Kidney capillary endothelial cell (primary cell): ENCODE results near the gene CALY.
"Not testable (repeated sequence)": the region's sequence is repeated elsewhere in the genome, so short reads cannot be mapped to it uniquely, and the experiment has no call there.

Source experiments
- DNase-seq: peaks from one replicate; pipeline ENCODE4 v3.0.0-alpha.2; 2018; ENCODE audit warnings: low spot score

CALY gene

DNA sequence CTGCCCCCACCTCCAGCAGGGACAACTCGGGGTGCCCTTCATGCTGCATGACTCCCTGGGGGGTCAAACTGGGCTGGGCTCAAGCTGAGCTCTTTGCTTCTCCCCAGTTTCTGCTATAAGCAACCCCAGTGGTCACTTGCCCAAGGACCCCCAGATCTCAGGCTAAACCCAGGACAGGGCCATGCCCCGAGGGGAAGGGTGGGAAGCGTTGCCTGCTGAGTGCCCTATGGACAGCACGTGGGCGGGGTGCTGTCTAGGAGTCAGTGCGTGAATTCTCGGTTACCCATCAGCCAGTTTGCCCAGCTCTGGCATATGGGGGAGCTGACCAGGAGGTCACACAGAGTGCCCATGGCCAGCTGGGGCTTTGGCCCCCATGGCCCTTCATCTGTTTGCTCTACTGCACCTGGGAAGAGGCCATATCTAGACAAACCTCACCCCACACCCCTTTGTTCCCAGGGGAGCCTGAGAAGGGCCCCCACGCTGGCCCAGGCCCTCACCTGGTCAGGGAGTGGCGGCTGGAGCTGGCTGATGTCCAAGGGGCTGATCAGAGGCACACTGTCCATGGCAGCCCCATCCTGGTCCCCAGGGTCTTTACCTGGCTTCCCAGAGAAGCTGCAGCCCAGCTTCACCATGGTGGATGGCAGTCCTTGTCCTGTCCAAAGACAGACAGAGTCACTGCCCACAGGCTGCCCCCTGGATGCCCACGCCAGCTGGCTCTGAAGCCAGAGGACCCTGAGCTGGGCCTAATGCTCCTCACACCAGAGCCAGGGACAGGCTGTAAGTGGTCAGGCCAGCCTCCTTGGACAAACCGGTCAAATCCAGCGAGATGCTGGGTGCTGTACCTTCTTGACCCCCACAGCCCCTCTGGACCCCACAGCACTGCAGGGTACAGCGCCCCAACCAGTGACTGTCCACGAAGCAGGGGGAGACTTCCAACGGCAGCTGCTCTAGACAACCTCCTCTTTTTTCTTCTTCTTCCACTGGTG, 8.0 kb downstream of the CALY start:
- DNase-seq: no peak

DNA sequence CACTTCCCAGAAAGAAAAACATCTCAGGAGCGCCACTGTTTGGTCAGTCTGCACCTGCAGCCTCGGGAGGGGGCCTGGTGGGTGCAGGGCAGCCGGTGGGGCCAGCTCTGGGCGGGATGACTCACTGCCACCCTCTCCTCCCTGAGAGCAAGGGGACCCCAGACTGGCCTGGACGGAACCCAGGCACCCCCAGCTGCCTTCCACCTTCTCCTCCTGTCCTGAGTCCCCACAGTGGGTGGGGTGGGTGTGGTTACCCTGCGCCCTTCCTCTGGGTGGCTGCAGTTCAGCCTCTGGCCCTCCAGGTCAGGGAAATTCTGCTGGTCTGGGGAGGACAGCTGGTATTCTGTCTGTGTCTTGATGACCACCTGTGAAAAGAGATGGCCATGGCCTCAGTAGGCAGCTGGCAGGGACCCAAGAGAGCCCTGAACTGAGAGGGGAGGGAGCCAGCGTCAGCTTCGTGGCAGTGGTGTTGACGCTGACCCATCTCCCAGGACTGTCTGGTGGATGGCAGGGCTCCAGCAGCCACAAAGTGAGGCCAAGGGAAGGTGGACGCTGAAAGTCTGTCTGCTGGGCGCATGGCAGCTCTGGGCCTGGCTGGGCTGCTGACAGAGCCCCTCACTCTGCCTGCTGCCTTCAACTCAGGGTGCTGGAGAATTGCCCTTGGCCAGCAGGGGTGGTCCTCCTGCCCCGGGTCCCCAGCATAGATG, 8.9 kb downstream of the CALY start:
- no peak for DNase-seq

DNA sequence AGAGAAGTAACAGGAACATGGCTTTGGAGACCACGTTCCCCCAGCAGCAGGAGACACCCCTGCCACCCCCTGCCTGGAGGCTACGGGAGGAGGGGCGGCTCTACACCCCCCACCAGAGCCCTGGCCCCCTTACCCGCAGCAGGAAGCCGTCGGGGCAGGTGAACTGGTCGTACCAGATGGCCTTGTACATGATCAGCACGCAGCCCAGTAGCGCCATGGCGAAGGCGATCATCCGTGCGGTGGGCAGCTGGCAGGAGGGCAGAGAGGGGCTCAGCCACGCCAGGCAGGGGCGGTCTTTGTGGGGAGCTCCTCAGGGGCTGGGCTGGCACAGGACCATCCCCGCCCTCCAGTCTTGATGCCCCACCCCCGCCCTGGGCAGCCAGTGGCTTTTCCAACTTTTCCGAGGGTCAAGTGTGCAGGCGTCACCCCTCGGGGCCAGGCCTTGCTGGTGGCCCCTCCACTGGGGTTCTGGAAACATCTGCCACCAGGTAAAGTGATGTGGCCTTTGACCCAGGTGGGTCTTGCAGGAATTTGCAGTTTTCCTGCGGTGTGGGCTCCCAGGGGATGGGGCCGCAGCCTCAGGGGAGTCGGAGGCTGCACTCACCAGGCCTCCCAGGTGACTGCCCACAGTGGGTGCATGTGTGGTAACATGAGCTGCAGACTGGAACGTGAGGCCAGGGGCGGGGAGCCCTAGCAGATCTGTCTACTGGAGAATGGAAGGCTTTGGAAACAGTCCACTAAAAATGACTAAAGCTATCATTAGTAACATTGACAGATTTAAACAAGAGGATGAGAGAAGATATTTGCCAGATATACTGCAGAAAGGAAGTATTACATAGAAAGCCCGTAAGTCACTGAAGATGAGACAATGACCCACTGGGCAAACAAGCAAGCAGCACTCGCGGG, 9.7 kb downstream of the CALY start:
- no peak for DNase-seq

- no peak for DNase-seq
Observed at GRCh38 chr10:133326223-133326551, 10.5 kb downstream of the CALY start.

DNA sequence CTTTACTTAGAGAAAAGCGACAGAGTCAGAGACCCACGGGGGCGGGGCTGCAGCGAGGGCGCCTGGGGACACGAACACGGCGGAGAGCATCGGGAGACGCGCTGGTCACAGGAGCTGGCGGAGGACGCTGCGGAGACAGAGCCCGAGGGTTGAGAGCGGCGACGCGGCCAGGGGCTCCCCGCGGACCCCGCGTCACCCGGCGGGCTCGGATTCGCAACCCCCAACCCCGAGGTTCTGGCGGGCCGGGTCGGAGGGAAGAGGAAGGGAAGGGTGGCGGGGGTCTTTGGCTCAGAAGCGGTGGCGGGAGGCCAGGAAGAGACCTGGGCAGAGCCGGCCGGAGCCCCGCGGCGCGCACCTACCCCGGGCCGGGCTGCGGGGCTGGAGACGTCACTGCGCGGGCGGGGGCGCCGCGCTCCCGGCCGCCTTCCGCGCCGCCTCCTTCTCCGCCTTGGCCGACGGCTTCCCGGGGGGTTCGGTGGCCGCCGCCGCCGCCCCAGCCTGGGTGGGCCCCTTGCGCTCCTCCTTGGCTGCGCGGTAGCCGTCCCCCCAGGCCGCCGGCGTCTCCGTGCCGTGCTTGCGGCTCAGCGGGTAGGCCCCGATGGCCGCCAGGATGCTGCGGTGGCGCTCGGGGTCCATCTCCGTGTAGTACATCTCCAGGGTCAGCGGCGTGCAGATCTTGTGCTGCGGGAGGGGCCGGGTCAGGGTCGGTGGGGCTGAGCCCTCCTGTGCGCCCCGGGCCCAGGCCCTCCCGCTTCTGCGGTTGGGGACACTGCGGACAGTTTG, 11.1 kb downstream of the CALY start:
- no peak for DNase-seq

GRCh38 chr10:133324857-133325260, 11.8 kb downstream of the CALY start:
- no peak for DNase-seq

- DNase-seq: no peak
Observed at GRCh38 chr10:133324198-133324792, 12.4 kb downstream of the CALY start.

GRCh38 chr10:133322064-133322709, 14.5 kb downstream of the CALY start:
- DNase-seq: not testable (repeated sequence)

DNA sequence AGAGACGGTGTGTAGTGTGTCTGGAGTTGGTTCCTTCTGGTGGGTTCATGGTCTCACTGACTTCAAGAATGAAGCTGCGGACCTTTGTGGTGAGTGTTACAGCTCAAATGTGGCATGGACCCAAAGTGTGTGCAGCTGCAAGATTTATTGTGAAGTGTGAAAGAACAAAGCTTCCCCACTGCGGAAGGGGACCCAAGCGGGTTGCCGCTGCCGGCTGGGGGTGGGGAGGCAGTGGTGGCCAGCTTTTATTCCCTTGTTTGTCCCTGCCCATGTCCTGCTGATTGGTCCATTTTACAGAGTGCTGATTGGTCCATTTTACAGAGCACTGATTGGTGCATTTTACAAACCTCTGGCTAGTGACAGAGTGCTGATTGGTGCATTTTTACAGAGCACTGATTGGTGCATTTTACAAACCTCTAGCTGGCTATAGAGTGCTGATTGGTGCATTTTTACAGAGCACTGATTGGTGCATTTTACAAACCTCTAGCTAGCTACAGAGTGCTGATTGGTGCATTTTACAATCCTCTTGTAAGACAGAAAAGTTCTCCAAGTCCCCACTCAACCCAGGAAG, 15.8 kb downstream of the CALY start:
- not testable (repeated sequence) for DNase-seq

- peak; percentile 52 for DNase-seq
Observed at GRCh38 chr10:133318494-133319127, 18.1 kb downstream of the CALY start.

GRCh38 chr10:133316732-133317131, 20.0 kb downstream of the CALY start:
- no peak for DNase-seq

GRCh38 chr10:133316266-133316665, 20.4 kb downstream of the CALY start:
- DNase-seq: no peak

DNA sequence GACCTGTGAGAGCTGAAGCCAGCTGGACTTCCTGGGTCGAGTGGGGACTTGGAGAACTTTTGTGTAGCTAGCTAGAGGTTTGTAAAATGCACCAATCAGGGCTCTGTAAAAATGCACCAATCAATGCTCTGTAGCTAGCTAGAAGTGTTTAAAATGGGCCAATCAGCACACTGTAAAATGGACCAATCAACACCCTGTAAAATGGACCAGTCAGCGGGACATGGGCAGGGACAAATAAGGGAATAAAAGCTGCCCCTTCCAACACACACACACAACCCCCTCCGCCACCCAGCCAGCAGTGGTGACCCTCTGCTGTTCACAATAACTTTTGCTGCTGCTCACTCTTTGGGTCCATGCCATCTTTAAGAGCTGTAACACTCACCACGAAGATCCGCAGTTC, 20.8 kb downstream of the CALY start:
- no peak for DNase-seq

- DNase-seq: no peak
Observed at GRCh38 chr10:133314911-133315310, 21.8 kb downstream of the CALY start.

DNA sequence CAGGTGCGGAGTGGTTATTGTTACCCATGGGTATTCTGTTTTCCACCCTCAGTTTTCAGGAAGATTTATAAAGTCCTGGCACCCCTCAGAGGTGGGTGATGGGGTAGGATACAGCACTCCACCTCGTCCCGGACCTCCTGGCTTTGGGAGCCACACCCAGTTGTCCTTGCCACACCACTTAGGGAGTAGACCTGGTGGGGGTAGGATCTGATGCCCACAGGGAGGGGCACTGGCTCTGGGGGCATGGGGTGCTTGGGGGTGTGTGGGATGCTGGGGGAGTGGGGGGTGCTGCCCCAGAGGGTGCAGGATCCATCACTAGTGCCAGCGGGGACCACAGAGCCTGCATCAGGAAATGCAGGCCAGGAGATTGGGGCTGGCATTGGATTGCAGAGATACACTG, 23.5 kb downstream of the CALY start:
- no peak for DNase-seq

GRCh38 chr10:133312769-133313145, 23.9 kb downstream of the CALY start:
- DNase-seq: no peak

DNA sequence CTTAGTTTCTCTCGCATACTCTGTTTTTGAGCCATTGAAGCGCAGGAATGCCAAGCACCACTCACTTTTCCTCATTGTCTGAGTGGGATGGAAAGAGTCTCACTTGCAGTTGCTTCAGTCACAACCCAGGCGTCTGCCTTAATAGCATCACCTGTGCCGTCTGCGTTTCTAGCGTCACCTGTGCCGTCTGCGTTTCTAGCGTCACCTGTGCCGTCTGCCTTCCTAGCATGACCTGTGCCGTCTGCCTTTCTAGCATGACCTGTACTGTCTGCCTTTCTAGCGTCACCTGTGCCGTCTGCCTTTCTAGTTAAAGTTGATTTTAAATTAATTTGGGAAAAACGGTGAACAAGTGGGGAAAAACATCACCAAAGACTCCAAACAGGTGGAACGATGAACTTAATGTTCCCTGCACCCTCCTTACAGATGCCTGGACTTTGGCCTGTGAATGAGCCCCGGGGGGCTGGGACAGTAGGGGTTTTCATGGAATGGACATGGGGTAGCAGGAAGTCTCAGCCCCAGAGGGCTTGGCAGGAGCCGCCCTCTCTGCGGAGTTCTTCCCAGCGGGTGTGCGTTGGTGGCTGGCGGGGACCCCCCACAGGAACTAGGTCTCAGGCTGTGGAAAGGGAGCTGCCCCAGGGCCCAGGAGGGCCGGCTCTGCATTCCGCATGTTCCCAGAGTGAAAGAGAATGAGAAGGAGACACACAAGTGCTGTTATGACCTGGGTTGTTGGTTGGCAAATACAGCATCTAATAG, 24.5 kb downstream of the CALY start:
- DNase-seq: no peak

DNA sequence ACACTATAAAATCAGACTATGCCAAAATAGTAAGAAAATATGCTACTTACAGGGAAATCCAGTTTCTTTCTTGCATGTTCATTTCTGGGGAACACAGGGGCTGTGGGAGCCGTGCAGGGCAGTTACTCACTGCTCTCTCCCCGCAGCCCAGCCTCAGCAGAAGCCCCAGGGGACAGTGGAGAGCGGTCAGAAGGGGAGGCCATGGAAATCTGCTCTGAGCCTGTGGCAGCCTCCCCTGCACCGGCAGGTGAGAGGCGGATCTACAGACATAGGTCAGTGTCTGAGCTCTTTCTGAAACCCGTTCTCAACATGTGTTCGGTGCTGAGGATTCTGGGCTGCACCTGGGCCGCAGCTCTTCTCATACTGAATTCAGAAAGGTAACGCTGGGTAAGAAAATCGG, 25.1 kb downstream of the CALY start:
- DNase-seq: no peak

DNA sequence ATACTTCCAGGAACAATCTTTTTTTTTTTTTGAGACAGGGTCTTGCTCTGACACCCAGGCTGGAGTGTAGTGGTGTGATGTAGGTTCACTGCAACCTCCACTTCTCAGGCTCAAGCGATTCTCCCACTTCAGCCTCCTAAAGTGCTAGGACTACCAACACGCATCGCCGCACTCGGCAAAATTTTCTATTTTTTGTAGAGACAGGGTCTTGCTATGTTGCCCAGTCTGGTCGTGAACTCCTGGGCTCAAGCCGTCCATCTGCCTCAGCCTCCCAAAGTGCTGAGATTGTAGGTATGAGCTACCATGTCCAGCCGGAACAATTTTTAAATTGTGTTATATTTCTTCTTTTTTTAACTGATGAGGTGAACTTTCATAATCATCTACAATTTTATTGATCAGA, 25.9 kb downstream of the CALY start:
- no peak for DNase-seq
